K562 (cell line): ENCODE data around the gene BTBD16. TPM values are rescaled to one million over a fixed set of nuclear protein-coding genes. Genes with fewer than 3 reads are reported as not detected.

Experiments used
- ATAC-seq: fragments of 200-7000 bp; cut with Tn5 transposase; 3 replicates; pipeline ENCODE4 v1.9.1; 2020; ENCODE audit warnings: moderate library complexity
- BruUV-seq: library from RNA; stranded (reverse); fragments of 400-500 nt; replicated peaks from 2 replicates; lab custom pipeline; 2021; lab: Mats Ljungman, UMichigan
- CTCF ChIA-PET: fragments of 300-600 bp; formaldehyde crosslinking; extraction: SDS; loops from one replicate; lab custom pipeline; 2021; ENCODE audit warnings: low intra/inter-chr PET ratio; lab: Yijun Ruan, JAX
- POLR2A ChIA-PET: fragments of 300-600, 350-650 bp; sonication (Branson Sonifier 250); formaldehyde crosslinking; extraction: SDS; loops from one replicate; lab custom pipeline; 2021; ENCODE audit warnings: antibody characterized with exemption, inconsistent platforms; lab: Yijun Ruan, JAX
- DNase-seq, 4 experiments: peaks; one replicate each; pipeline versions ENCODE4 v3.0.0 to v3.0.0-alpha.2; 2011 to 2018; ENCODE audit warnings: low spot score in 3 of 4, mixed read lengths in 3 of 4; ENCODE audit errors: extremely low read depth in 1 of 4
- FAIRE-seq: peaks from 2 replicates; lab custom pipeline; 2011; peaks lifted over from hg19 to GRCh38; lab: Jason Lieb, UNC
- H2AFZ ChIP-seq: 2 replicates; pipeline ENCODE4 v1.6.0; 2011; ENCODE audit warnings: low read depth, low read length, control low read depth, inconsistent platforms
- H3K27ac ChIP-seq: fragments of 200-600 bp; 3 replicates; pipeline ENCODE4 v1.8.0; 2011; ENCODE audit warnings: low read depth, mild to moderate bottlenecking, control low read depth, inconsistent platforms, low read length, moderate library complexity, mixed read lengths; ENCODE audit errors: extremely low read depth
- H3K27me3 ChIP-seq, 2 experiments: fragments of 300-600 bp in 1 of 2; 2 replicates in 1 of 2; 3 replicates in 1 of 2; pipeline versions ENCODE4 v1.6.0 to v1.8.0; 2011; ENCODE audit warnings: inconsistent platforms in 2 of 2, low read length in 2 of 2, mild to moderate bottlenecking in 1 of 2, mixed read lengths in 1 of 2, moderate library complexity in 1 of 2; ENCODE audit not compliant: control insufficient read depth in 2 of 2, insufficient read depth in 2 of 2
- H3K36me3 ChIP-seq: fragments of 300-600 bp; 3 replicates; pipeline ENCODE4 v1.8.0; 2011; ENCODE audit warnings: mild to moderate bottlenecking, low read length, inconsistent platforms; ENCODE audit not compliant: control insufficient read depth, insufficient read depth
- H3K4me1 ChIP-seq, 2 experiments: fragments of 200-600 bp in 1 of 2; replicated peaks in 1 of 2; 2 replicates in 1 of 2; 3 replicates in 1 of 2; pipeline versions ENCODE4 v1.5.1 to v1.8.0; 2011; ENCODE audit warnings: inconsistent platforms in 2 of 2, low read length in 2 of 2, mild to moderate bottlenecking in 1 of 2, mixed read lengths in 1 of 2, moderate library complexity in 1 of 2; ENCODE audit not compliant: control insufficient read depth in 2 of 2, insufficient read depth in 2 of 2
- H3K4me2 ChIP-seq: 2 replicates; pipeline ENCODE4 v1.6.1; 2011; ENCODE audit warnings: low read length, control low read depth, inconsistent platforms, mixed read lengths; ENCODE audit not compliant: insufficient read depth
- H3K4me3 ChIP-seq: fragments of 200-600 bp; sonication (generic), shearing (Covaris generic); 2 replicates; pipeline ENCODE4 v1.5.1; 2016; ENCODE audit warnings: control low read depth, inconsistent platforms
- H3K79me2 ChIP-seq: fragments of 200-600 bp; 3 replicates; pipeline ENCODE4 v1.8.0; 2011; ENCODE audit warnings: low read length, inconsistent platforms; ENCODE audit not compliant: control insufficient read depth, insufficient read depth
- H3K9ac ChIP-seq, 2 experiments: 2 replicates each; pipeline versions ENCODE4 v1.6.0 to v1.6.1; 2011; ENCODE audit warnings: low read depth in 2 of 2, low read length in 2 of 2, control low read depth in 1 of 2, inconsistent platforms in 1 of 2, mild to moderate bottlenecking in 1 of 2, mixed read lengths in 1 of 2; ENCODE audit not compliant: insufficient read depth in 1 of 2
- H3K9me1 ChIP-seq: one replicate; pipeline ENCODE4 v1.6.0; 2011; ENCODE audit warnings: inconsistent platforms, mild to moderate bottlenecking, low read length, moderate library complexity; ENCODE audit not compliant: control insufficient read depth, insufficient read depth
- H3K9me3 ChIP-seq: replicated peaks from 2 replicates; pipeline ENCODE4 v1.5.1; 2011; ENCODE audit warnings: low read depth, low read length, inconsistent platforms; ENCODE audit not compliant: control insufficient read depth, insufficient read depth
- H4K20me1 ChIP-seq: replicated peaks from 2 replicates; pipeline ENCODE4 v1.6.1; 2011; ENCODE audit warnings: low read length, inconsistent platforms, mixed read lengths; ENCODE audit not compliant: control insufficient read depth, insufficient read depth
- SIRT6 ChIP-seq: IDR thresholded peaks from one replicate; pipeline ENCODE4 v1.6.1; 2012; ENCODE audit warnings: low read depth, mild to moderate bottlenecking, control low read depth, inconsistent platforms, low read length, moderate library complexity
- ZNF584 ChIP-seq: fragments of 200-800 bp; sonication (Bioruptor generic); IDR thresholded peaks from 2 replicates; pipeline ENCODE4 v1.6.1; 2016; ENCODE audit warnings: low read depth, mild to moderate bottlenecking, missing genetic modification characterization, missing compliant biosample characterization
- ZNF699 ChIP-seq: fragments of 250-450 bp; sonication (Bioruptor Pico); IDR thresholded peaks from 2 replicates; pipeline ENCODE4 v1.8.0; 2021; ENCODE audit warnings: mild to moderate bottlenecking, moderate library complexity; ENCODE audit not compliant: insufficient replicate concordance
- WGBS: fragments of 100-300 bp; shearing (Covaris generic); methylation state at CpG from one replicate; pipeline ENCODE4 v1.1.6; 2016; ENCODE audit warnings: low coverage, mixed read lengths; ENCODE audit not compliant: insufficient coverage; ENCODE audit errors: missing lambda C conversion rate; 5-methylcytosine and 5-hydroxymethylcytosine counted together
- in situ Hi-C: fragments of 300-500 bp; cut with MboI; formaldehyde crosslinking; loops from 4 replicates; pipeline ENCODE4 v1.15.0; 2018; ENCODE audit warnings: inconsistent platforms, mixed read lengths
- intact Hi-C: fragments of 100-400 bp; cut with micrococcal nuclease; formaldehyde crosslinking; loops from 2 replicates; pipeline ENCODE4 v1.14.2; 2022
- polyA plus RNA-seq, 8 experiments: library from polyadenylated mRNA; depleted of rRNA in 4 of 8; stranded (reverse) in 5 of 8; unstranded in 3 of 8; fragments of >200 nt; fragmentation: Nextera tagmentation in 2 of 8; fragmentation: Illumina TruSeq in 1 of 8; extraction: Ambion mirVana in 2 of 8; extraction: Trizol in 1 of 8; gene quantifications; 2 replicates each; pipeline versions ENCODE4 v1.2.1 to v1.2.3, GENCODE V29; 2011 to 2014; ENCODE audit warnings: inconsistent platforms in 1 of 8, missing spikeins in 1 of 8
- total RNA-seq, 7 experiments: library from RNA; depleted of rRNA in 6 of 7; stranded (reverse); fragments of >200 nt in 6 of 7; fragmentation: Illumina TruSeq in 2 of 7; extraction: Trizol in 2 of 7; gene quantifications; 2 replicates each; pipeline versions ENCODE4 v1.2.1 to v1.2.3, GENCODE V29; 2011 to 2021; ENCODE audit warnings: low replicate concordance in 1 of 7

Gene BTBD16
- total and polyA plus RNA-seq, 9 of the 15 experiments (the other 6 are each of a cell fraction or from before 2014, with no cell fraction given) = 0.11 TPM; not detected in 8

DNA sequence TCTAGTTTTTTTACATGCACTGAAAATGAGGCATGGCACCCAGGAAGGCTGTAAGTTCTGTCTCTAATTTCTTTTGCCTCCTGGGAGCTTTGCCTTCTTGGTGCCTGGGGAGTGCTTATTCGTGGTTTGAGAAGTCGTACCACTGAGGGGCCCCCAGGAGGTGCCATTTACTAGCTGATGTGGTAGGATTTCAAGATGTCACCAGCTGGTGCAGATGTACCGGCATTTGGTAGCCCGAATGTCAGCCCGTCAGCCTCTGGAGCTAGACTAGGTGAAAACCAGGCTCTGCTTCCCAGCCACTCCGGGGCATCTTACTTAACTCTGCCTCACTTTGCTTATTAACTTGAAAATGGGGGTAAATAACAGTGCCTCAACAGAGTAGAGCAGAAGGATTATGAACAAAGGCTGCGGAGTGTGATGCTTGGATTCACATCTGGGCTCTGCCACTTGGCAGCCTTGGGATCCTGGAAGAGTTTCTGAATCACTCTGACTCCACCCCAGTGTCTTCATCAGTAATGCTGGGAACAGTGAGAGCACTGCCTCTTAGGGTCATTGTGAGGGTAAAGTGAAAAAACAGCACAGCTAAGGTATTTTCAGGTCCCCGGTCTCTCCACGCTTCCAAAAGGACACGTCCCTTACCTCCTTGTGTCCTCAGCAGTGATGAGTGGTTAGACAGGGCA, 31.4 kb upstream of the BTBD16 start:
- in situ Hi-C loops (no loop called here), intact Hi-C loops (no loop called here)
- H3K9me1 ChIP-seq = no peaks in the 10 kb centered on the region
- no peak overlapping the region for H2AFZ ChIP-seq
- ATAC-seq (no peak), DNase-seq (no peak), FAIRE-seq (no peak)
- ChIA-PET CTCF (no interaction called here), POLR2A (interaction anchor here (0.7 kb wide), 1 partner anchor 228 kb away, joined by 3 read pairs; no protein-coding TSS in a partner anchor)
- no peaks in the 10 kb centered on the region for H3K36me3 ChIP-seq
- no peaks in the 10 kb centered on the region for H3K4me1 ChIP-seq
- H3K4me2 ChIP-seq = no peak overlapping the region
- peaks cover 0 to 13% of the 10 kb centered on the region in 2 experiments; a peak in 3 of 5 replicates for H3K27me3 ChIP-seq
- 0% methylated on average over 7 of the region's 10 CpGs for WGBS
- no peaks in the 10 kb centered on the region for H4K20me1 ChIP-seq
- no peak overlapping the region for H3K4me3 ChIP-seq
- no TSS peak for BruUV-seq
- TF ChIP-seq SIRT6 = no peak
- TF ChIP-seq ZNF584 (CRISPR knock-in tag) = no peak
- H3K79me2 ChIP-seq = no peaks in the 10 kb centered on the region
- H3K9me3 ChIP-seq = no peaks in the 10 kb centered on the region
- no peak overlapping the region for H3K9ac ChIP-seq
- H3K27ac ChIP-seq = no peak overlapping the region

DNA sequence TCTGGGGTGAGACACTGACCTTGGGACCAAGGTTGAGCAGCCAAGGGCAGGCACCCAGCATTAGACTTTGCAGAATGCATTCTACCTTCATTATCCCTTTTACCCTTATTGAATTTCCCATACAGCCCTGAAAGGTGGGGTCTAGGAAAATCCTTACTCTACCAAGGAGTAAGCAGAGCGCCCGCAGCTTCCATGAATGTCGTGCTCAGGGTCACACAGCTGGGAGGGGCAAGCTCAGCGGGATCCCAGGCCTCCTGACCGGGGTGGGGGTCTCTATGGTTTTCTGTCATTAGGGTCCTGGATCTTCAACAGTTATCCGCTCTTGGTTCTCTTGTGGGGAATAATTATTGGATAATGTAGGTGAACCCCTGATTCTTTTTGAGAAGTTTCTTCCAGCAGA, 30.7 kb upstream of the BTBD16 start:
- intact Hi-C loops (no loop called here), in situ Hi-C loops (no loop called here)
- Histone ChIP-seq H3K9me1 (no peaks in the 10 kb centered on the region), H3K4me1 (no peaks in the 10 kb centered on the region), H3K9me3 (no peaks in the 10 kb centered on the region), H4K20me1 (no peaks in the 10 kb centered on the region), H3K79me2 (no peaks in the 10 kb centered on the region), H3K27me3 (peaks cover 0 to 13% of the 10 kb centered on the region in 2 experiments; a peak in 3 of 5 replicates), H3K27ac (no peak overlapping the region), H3K9ac (no peak overlapping the region), H3K36me3 (no peaks in the 10 kb centered on the region), H2AFZ (no peak overlapping the region), H3K4me3 (no peak overlapping the region), H3K4me2 (no peak overlapping the region)
- no peak for FAIRE-seq
- no peak for TF ChIP-seq ZNF699 (CRISPR knock-in tag)
- 0% methylated on average over 5 of the region's 6 CpGs for WGBS
- ATAC-seq = no peak
- no TSS peak for BruUV-seq
- no peak for DNase-seq
- ChIA-PET CTCF (no interaction called here), POLR2A (interaction anchor here (0.7 kb wide), 1 partner anchor 227 kb away, joined by 3 read pairs; no protein-coding TSS in a partner anchor)
